OCI-LY1 (cell line): ENCODE results near the gene TRIM29.

ENCODE experiments used
- H2AFZ ChIP-seq: fragments of 200-600 bp; sonication (generic), shearing (Covaris generic); 2 replicates; pipeline ENCODE4 v1.6.0; 2014; ENCODE audit warnings: antibody characterized with exemption, mild to moderate bottlenecking, low read length
- H3F3A ChIP-seq: fragments of 200-600 bp; sonication (generic), shearing (Covaris generic); 2 replicates; pipeline ENCODE4 v1.6.0; 2014; ENCODE audit warnings: mild to moderate bottlenecking, antibody characterized with exemption, low read length, moderate library complexity; ENCODE audit not compliant: insufficient read depth
- H3K27ac ChIP-seq: fragments of 200-600 bp; sonication (generic); 2 replicates; pipeline ENCODE4 v1.5.1; 2014; ENCODE audit warnings: low read length, mixed run types, mild to moderate bottlenecking, low read depth; ENCODE audit not compliant: poor library complexity, severe bottlenecking
- H3K27me3 ChIP-seq: fragments of 200-600 bp; sonication (generic); 2 replicates; pipeline ENCODE4 v1.6.0; 2014; ENCODE audit warnings: antibody characterized with exemption, mild to moderate bottlenecking, low read length, moderate library complexity; ENCODE audit not compliant: insufficient read depth
- H3K36me3 ChIP-seq: fragments of 200-600 bp; sonication (generic); 2 replicates; pipeline ENCODE4 v1.6.1; 2014; ENCODE audit warnings: mild to moderate bottlenecking, antibody characterized with exemption, low read length, moderate library complexity, mixed read lengths; ENCODE audit not compliant: insufficient read depth
- H3K4me1 ChIP-seq: fragments of 200-600 bp; sonication (generic); 2 replicates; pipeline ENCODE4 v1.5.1; 2014; ENCODE audit warnings: mild to moderate bottlenecking, low read length, moderate library complexity; ENCODE audit not compliant: insufficient read depth, severe bottlenecking
- H3K4me2 ChIP-seq: fragments of 200-600 bp; sonication (generic), shearing (Covaris generic); 2 replicates; pipeline ENCODE4 v1.6.1; 2014; ENCODE audit warnings: low read length
- H3K4me3 ChIP-seq: fragments of 200-600 bp; sonication (generic); 2 replicates; pipeline ENCODE4 v1.5.1; 2014; ENCODE audit warnings: low read length, low read depth, mild to moderate bottlenecking, mixed read lengths; ENCODE audit not compliant: poor library complexity, severe bottlenecking
- H3K79me2 ChIP-seq: fragments of 200-600 bp; shearing (Covaris generic); 2 replicates; pipeline ENCODE4 v1.6.1; 2016; ENCODE audit warnings: mixed run types, low read length, mixed read lengths; ENCODE audit not compliant: insufficient read depth
- H3K9ac ChIP-seq: fragments of 200-600 bp; sonication (generic), shearing (Covaris generic); 2 replicates; pipeline ENCODE4 v1.6.1; 2014; ENCODE audit warnings: mild to moderate bottlenecking, low read length, mixed read lengths
- H3K9me2 ChIP-seq: fragments of 200-600 bp; sonication (generic), shearing (Covaris generic); 2 replicates; pipeline ENCODE4 v1.6.1; 2014; ENCODE audit warnings: low read depth, mild to moderate bottlenecking, low read length, mixed read lengths
- H3K9me3 ChIP-seq: fragments of 200-600 bp; shearing (Covaris generic); 2 replicates; pipeline ENCODE4 v1.6.1; 2014; ENCODE audit warnings: low read length, mixed read lengths
- H4K20me1 ChIP-seq: fragments of 200-600 bp; sonication (generic), shearing (Covaris generic); 2 replicates; pipeline ENCODE4 v1.6.0; 2016; ENCODE audit warnings: mild to moderate bottlenecking, low read length; ENCODE audit not compliant: insufficient read depth
- EZH2 ChIP-seq: fragments of 200-600 bp; sonication (generic), shearing (Covaris generic); IDR thresholded peaks from 2 replicates; pipeline ENCODE4 v1.8.0; 2017; ENCODE audit warnings: borderline replicate concordance, mixed run types, mild to moderate bottlenecking, antibody characterized with exemption, low read length, moderate library complexity, mixed read lengths
- TF ChIP-seq, protein P1 (sequence below): fragments of 200-600 bp; sonication (generic), shearing (Covaris generic); IDR thresholded peaks from 2 replicates; pipeline ENCODE4 v1.5.1; 2017; ENCODE audit warnings: mild to moderate bottlenecking, antibody characterized with exemption, low read length, moderate library complexity, mixed read lengths

TRIM29 gene

GRCh38 chr11:120169981-120170698 is 32.2 kb upstream of the TRIM29 start:
- no peaks in the 10 kb centered on the region for H3K9me2 ChIP-seq
- H3K27ac ChIP-seq, result no peak overlapping the region
- no peak for TF ChIP-seq EZH2
- TF ChIP-seq, protein P1, sequence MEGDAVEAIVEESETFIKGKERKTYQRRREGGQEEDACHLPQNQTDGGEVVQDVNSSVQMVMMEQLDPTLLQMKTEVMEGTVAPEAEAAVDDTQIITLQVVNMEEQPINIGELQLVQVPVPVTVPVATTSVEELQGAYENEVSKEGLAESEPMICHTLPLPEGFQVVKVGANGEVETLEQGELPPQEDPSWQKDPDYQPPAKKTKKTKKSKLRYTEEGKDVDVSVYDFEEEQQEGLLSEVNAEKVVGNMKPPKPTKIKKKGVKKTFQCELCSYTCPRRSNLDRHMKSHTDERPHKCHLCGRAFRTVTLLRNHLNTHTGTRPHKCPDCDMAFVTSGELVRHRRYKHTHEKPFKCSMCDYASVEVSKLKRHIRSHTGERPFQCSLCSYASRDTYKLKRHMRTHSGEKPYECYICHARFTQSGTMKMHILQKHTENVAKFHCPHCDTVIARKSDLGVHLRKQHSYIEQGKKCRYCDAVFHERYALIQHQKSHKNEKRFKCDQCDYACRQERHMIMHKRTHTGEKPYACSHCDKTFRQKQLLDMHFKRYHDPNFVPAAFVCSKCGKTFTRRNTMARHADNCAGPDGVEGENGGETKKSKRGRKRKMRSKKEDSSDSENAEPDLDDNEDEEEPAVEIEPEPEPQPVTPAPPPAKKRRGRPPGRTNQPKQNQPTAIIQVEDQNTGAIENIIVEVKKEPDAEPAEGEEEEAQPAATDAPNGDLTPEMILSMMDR, result no peak
- H3F3A ChIP-seq, result no peaks in the 10 kb centered on the region
- no peak overlapping the region for H2AFZ ChIP-seq
- no peaks in the 10 kb centered on the region for H3K27me3 ChIP-seq
- no peak overlapping the region for H3K4me2 ChIP-seq
- no peak overlapping the region for H3K4me3 ChIP-seq
- no peaks in the 10 kb centered on the region for H4K20me1 ChIP-seq
- H3K79me2 ChIP-seq, result no peaks in the 10 kb centered on the region
- no peaks in the 10 kb centered on the region for H3K4me1 ChIP-seq
- no peak overlapping the region for H3K9ac ChIP-seq
- no peaks in the 10 kb centered on the region for H3K9me3 ChIP-seq
- no peaks in the 10 kb centered on the region for H3K36me3 ChIP-seq

GRCh38 chr11:120168960-120169681 is 31.2 kb upstream of the TRIM29 start:
- H3K27ac ChIP-seq, result no peak overlapping the region
- H3K4me3 ChIP-seq, result no peak overlapping the region
- no peak for TF ChIP-seq EZH2
- TF ChIP-seq, protein P1, result no peak; the same call in 1 of the 2 replicates
- H3K27me3 ChIP-seq, result no peaks in the 10 kb centered on the region
- H3F3A ChIP-seq, result no peaks in the 10 kb centered on the region
- no peak overlapping the region for H3K4me2 ChIP-seq
- no peaks in the 10 kb centered on the region for H3K9me3 ChIP-seq
- H3K9ac ChIP-seq, result no peak overlapping the region
- no peaks in the 10 kb centered on the region for H3K9me2 ChIP-seq
- H2AFZ ChIP-seq, result no peak overlapping the region
- no peaks in the 10 kb centered on the region for H3K36me3 ChIP-seq
- no peaks in the 10 kb centered on the region for H4K20me1 ChIP-seq
- no peaks in the 10 kb centered on the region for H3K79me2 ChIP-seq
- no peaks in the 10 kb centered on the region for H3K4me1 ChIP-seq

DNA sequence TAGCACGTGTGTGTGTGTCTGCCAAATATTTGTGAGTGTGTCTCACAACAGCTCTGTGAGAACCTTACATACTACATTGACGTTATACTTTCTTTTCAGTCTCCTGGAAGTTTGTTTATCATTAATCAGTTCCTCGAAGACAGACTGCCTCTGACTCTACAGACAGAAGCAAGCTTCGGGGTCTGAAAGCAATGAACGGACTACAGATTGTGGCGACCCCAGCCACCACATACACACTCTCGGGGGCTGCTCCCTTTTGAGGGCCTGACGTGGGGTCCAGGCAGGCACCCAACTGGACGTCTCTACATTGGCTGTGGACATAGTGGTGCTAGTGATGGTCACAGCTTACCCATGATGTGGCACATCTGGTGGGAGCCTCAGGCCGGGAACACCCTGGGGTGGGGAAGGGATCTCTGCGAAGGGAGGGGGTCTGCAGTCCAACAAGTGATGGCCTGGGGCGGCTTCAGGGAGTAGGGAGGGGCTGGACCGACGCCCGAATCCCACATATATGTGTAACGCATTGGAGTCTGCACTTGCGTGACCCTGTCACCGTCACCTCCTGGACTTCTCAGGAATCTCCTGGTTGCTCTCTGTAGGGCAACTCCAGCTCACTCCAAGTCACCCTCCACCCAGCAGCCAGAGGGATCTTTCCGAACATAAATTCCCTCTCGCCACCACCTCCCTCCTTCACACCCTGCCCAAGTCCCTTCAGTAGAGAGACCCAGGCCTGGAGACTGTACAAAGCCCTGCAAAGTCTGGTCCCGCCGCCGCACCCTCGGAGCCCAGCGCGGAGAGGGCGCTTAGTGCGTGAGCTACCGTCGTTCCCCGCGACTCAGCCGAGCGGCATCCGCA is 30.4 kb upstream of the TRIM29 start:
- Histone ChIP-seq H3K4me1 (no peaks in the 10 kb centered on the region), H3K9ac (no peak overlapping the region), H3K4me3 (no peak overlapping the region), H3K27me3 (no peaks in the 10 kb centered on the region), H3F3A (no peaks in the 10 kb centered on the region), H3K4me2 (no peak overlapping the region), H3K27ac (no peak overlapping the region), H3K36me3 (no peaks in the 10 kb centered on the region), H3K79me2 (no peaks in the 10 kb centered on the region), H2AFZ (no peak overlapping the region), H3K9me2 (no peaks in the 10 kb centered on the region), H3K9me3 (no peaks in the 10 kb centered on the region), H4K20me1 (no peaks in the 10 kb centered on the region)
- no peak for TF ChIP-seq EZH2
- TF ChIP-seq, protein P1, result no peak
